HG03520 (cell line): ENCODE data around the gene TP63.
A peak's percentile ranks its signal among the peaks of the same experiment; 100 is the strongest.
"Not testable (repeated sequence)": the region's sequence is repeated elsewhere in the genome, so short reads cannot be mapped to it uniquely, and the experiment has no call there.

Source experiments
- ATAC-seq: cut with Tn5 transposase; IDR thresholded peaks from one replicate; pipeline ENCODE4 v1.9.1; 2021; ENCODE audit warnings: mild to moderate bottlenecking, moderate library complexity; ENCODE audit not compliant: unreplicated experiment

TP63 gene

DNA sequence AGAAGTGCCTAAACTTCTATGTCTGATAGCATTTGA, at the start of gene TP63:
TSS of gene TP63 (plus strand) at position 17 of the 36 bp plus-strand sequence. CDS start 127 bp downstream, outside the sequence.
- no peak for ATAC-seq

DNA sequence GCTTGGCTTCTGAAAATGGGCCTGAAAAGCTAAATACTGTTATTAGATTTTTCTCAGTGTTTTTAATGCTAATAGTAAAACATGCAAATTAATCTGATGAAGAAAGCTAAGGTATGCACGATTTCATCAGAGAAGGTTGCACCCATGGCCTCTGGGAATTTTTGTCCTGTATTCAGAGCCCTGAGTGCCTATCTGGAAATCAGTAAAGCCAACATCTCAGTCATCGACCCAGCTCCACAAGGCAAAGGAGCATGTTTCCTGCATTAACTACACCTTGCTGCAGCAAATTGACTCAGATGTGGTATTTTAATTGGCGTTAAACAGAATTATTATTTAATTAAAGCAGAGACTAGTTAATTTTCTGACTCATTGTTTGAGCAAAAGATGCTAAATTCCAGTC, 49.0 kb upstream of the TP63 start:
- ATAC-seq: no peak

DNA sequence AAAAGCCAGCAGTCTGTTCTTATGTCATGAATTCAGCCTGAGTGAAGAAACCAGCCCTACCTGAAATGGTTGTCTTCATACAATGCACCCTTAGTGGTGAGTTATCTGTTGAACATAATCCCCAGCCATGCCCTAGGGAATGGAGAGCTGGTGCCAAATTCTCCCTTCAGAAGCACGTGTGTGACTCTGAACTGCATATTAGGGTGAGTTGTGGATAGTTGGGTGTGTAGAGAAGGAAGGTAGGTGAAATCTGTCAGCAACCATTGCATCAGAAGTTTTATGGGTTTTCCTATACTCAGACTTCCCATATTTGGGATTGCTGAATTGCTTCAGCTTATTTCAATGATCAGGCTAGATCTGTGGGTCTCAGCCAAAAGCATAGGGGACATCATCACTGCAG, 46.5 kb upstream of the TP63 start:
- ATAC-seq: no peak

DNA sequence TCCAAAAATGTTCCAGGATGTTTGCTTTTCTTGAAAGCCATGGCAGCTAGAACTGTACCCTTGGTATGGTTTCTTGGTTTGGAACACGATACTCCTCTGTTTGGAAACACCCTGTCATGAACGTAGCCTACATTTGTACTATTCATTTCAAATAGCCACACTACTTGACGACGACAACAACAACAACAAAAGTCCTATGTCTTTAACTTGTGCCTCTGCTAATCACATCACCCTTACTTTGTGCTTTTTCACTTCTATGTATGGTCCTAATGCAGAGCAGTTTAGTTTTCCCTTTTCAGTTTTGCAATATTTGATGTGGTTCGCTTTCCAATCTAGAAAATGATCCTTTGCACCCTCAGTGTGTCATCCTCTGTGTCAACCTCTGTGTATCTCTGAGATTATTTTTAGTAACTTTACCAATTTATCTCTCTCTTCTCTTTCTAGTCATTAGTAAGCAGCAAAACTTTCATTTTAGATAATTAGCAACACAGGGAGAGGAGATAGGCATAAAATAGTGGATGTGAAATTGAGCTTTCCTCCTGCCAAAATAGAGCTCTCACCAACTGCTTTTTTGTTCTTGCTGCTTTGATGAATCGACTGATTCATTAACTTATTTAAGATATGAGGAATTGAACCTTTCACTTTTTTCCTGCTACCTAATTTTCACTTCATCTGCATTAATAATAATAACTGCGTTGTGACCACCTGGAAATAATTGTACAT, 44.1 kb upstream of the TP63 start:
- peak; percentile 76 for ATAC-seq

DNA sequence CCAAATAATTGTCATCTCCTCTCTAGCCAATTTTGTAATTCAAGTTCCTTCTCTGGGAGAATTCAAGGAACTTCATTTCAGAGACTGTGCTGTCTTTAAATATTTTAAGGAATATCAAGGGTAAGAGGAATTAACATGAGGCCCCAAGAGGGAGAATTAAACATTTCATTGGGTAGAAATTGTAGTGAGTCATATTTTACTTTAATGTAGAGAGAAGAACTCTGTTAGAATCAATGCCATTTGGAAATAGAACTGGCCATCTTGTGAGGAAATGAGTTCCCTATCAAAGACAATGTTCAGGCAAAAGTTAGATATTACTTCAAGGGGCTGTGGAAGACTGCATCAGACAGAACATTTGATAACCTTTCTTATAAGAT, 43.5 kb upstream of the TP63 start:
- ATAC-seq: no peak

DNA sequence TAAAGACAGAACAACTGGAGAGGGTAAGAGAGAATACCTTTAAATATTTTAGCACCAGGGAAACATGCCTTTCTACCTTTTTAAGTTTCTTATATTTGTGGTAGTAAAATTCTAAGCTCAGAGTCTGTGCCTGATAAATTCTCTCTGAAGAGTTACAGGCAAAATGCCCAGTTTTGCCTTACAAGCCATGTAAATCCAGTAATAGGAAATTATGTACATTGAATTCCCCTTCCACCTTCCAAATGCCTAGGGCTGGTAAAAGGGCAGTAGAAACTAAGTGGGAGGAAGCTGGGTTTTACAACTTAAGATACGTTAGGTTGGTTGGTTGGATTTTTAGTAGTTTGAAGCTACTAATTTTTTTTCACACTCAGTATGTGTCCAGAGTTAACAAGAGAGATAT, 43.1 kb upstream of the TP63 start:
- ATAC-seq: no peak

DNA sequence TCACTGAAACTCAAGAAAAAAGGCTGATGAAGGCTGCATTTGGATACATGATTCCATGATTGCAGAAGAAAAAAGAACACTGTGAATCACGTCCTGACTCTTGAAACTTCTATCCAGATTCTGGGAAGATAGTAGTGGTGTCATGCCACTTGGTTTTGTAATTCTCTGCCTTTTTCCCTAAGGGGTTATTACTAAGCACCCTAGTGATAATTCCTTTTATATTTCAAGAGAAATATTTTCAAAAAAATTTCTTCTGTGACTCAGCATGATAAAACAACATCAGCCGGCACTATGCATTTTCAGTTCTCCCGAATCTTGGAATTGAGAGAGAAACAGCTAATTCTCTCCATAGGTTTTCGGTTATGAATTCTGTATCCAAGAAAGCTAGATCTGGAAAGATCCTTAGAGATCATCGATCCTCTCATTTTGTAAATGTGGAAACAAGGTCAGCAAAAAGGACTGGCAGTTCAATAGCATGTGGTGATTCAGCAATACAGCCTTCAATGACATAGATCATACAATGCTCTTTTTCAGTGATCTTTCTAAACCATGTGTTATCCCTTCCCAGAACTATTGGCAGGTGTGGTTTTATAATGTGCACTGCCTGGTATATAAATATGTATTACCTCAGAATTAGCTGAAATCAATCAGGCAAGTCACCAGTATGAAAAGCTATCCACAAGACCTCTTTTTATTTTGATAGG, 42.6 kb upstream of the TP63 start:
- no peak for ATAC-seq

DNA sequence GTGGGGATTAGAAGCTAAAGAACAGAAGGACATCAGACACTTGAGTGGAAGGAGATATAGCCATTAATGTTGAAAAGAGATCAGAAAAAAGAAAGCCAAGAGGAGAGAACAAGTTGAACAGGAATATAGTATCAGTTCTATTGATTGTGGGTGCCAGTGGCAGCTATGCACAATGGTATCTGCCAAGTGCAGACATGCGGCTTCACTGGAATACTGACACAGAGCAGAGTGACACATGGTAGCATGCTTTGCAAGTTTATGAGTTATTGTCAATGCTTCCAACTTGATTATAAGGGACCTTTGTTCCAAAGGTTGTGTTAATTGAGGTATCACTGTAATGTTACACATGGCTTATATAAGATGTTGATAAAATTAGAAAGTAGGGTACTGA, 42.0 kb upstream of the TP63 start:
- ATAC-seq: no peak

DNA sequence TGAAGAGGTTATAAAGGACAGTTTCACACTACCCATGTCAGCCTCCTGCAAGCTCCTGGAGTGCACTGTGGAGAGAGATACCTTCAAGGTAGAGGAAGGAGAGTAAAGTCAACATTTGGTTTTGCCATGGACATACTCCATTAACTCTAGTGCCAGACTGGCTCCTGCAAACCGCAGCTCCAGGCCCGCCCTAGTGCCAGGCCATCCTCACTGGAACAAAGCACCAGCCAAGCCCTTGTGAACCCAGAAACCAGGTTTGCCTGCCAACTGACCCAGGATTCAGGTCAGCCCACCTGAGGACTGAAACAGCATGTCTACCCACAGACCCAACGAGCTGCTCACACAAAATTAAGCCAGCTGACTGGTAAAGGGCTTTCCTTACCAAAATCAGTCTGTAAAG, 41.0 kb upstream of the TP63 start:
- ATAC-seq: no peak

DNA sequence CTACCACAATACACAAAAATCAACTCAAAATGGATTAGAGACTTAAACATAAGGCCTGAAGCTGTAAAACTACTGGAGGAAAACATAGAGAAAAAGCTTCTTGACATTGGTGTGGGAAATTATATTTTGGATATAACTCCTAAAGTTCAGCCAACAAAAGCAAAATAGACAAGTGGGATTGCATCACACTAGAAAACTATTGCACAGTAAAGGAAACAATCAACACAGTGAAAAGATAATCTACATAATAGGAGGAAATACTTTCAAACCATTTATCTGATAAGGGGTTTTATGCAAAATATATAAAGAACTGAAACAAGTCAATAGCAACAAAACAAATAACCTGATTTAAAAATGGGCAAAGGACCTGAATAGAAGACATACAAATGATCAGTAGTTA, 37.6 kb upstream of the TP63 start:
- no peak for ATAC-seq

DNA sequence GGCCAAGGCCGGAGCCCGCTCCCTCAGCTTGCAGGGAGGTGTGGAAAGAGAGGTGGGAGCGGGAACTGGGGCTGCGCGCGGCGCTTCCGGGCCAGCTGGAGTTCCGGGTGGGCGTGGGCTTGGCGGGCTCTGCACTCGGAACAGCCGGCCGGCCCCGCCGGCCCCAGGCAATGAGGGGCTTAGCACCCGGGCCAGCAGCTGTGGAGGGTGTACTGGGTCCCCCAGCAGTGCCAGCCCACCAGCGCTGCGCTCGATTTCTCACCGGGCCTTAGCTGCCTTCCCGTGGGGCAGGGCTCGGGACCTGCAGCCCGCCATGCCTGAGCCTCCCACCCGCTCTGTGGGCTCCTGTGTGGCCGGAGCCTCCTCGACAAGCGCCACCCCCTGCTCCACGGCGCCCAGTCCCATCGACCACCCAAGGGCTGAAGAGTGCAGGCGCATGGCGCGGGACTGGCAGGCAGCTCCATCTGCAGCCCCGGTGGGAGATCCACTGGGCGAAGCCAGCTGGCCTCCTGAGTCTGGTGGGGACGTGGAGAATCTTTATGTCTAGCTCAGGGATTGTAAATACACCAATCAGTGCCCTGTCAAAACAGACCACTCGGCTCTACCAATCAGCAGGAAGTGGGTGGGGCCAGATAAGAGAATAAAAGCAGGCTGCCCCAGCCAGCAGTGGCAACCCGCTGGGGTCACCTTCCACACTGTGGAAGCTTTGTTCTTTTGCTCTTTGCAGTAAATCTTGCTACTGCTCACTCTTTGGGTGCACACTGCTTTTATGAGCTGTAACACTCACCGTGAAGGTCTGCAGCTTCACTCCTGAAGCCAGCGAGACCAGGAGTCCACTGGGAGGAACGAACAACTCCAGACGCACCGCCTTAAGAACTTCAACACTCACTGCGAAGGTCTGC, 34.9 kb upstream of the TP63 start:
- ATAC-seq: not testable (repeated sequence)

DNA sequence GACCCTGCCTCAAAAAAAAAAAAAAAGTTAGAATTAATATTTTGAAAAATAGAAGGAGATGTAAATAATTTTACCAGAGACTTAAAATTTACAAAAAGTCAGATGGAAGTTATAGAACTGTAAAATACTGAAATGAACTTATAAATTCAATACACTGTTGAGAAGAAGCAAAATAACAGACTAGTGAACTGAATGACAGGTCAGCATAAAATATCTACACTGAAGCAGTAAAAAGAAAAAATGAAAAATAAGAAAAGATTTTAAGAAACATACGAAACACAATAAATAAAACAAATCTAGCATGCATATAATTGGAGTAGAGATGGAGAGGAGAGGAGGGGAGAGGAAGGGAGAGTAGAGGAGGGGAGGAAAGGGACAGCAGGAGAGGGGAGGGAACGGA, 33.3 kb upstream of the TP63 start:
- ATAC-seq: no peak

DNA sequence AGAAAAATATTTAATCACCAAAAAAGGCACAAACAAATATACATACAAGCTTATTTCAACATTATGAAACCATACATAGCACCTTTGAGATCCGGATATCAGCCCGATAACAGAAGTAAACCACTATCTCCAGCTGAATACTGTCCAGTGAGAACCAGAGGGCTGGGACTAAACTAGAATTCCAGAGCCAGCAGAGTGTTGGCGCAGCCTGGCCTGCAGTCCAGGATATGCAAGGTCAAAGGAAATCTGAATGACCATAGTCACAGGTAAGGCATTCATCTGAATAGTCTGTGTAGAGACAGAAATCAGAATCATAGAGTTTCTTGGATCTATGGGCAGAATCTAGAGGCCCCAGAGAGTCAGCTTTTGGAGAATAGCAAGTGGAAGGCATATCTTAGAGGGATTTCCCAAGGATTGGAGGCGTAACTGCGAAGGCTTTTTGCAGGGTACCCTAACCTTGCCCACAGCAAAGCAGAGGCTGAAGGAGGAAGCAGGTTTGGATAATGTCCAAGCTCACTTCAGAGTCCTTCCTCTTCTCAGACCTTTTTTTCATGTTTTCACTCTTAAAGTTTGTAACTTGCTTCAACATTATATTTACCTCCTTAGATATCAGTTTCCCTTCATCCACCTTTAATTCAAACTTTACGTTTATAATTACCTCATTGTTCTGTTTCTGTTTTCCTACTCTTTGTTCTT, 32.5 kb upstream of the TP63 start:
- ATAC-seq: no peak

DNA sequence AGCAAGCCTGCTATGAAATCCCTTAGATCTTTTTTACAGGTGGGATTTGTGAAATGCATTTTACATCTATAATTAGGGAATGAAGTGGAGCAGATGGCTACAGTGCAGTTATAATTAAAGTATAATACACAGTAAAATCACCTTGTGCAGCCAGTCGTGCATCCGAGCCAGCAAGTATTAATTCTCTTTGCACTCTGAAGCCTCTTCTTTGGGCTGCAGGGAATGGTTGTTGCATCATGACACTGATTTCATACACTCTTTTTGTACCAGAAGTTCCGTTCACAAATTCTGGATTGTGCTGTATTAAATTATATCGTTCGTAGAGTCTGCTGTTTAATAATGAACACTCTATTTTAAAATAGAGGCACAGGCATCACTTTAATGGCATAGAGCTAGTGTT, 28.7 kb upstream of the TP63 start:
- ATAC-seq: no peak

DNA sequence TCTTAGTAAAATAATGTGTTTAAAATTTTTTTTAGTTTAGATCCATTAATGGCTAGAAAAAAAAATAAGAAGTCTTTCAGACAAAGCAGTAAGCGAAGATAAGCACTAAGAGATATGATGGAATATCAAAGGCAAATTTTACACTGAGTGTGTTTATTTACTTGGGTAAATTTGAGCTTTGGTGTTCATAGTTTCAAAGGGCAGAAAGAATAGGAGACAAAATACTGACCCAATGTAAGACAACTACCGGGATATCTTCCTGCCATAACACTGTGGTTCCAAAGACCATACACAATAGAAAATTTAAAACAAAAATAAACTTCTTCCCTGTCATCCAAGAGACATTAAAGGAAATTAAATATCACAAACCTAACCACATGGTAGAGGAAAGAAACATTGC, 25.5 kb upstream of the TP63 start:
- ATAC-seq: no peak

DNA sequence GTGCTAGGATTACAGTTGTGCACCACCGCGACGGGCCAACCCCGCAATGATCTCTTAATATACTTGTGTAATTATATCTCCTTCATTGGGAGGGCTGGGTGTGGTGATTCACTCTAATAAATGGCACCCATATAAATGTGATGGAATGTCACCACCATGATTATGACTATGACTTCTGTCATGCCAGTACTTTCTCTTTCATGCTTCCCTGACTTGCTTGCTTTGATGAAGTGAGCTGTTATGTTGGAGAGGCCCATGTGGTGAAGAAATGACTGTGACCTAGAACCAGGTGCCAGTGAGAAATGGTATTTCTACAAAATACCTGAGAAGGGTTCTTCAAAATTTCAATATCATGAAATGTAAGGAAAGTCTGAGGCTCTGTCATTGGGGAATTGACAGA, 24.4 kb upstream of the TP63 start:
- ATAC-seq: no peak

DNA sequence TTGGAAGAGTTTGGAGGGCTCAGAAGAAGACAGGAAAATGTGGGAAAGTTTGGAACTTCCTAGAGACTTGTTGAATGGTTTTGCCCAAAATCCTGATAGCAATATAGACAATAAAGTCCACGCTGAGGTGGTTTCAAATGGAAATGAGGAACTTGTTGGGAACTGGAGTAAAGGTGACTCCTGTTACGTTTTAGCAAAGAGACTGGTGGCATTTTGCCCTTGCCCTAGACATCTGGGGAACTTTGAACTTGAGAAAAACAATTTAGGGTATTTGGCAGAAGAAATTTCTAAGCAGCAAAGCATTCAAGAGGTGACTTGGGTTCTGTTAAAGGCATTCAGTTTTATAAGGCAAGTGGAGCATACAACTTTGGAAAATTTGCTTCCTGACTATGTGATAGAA, 18.5 kb upstream of the TP63 start:
- ATAC-seq: not testable (repeated sequence)

DNA sequence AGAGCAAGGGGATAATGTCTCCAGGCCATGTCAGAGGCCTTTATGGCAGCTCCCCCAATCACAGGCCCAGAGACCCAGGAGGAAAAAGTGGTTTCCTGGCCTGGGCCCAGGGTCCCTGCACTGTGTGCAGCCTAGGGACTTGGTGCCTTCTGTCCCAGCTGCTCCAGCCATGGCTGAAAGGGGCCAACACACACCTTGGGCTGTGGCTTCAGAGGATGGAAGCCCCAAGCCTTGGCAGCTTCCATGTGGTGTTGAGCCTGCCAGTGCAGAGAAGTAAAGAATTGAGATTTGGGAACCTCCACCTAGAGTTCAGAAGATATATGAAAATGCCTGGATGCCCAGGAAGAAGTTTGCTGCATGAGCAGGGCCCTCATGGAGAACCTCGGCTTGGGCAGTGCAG, 18.1 kb upstream of the TP63 start:
- no peak for ATAC-seq

DNA sequence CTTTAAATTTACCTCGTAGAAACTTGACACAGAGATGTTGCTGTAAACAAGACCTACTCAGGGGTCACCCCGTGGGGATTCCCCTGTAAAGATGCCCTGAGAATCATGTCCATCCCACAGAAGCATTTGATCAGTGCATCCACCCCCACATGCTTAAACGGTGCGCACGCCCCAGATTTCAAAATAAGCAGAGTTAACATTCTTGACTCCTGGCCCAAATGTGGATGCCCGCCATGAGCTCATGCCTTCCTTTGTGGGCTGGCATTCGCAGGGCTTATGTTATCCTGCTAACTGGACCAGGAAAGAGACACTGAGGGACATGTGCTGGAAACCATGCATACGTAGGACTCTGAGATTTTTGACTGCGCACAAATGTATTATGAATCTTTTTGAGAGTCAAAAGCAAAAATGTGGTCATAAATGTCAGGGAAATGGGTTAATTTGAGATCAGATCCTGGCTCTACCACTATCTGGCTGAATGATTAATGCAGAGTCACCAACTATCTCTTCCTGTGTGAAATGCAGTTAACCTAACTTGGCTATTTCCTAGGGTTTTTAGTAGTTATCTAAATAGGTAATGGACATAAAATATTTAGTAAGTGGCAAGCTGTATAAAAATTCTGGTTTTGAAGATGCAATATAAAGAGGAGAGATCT, 9.1 kb upstream of the TP63 start:
- ATAC-seq: no peak

DNA sequence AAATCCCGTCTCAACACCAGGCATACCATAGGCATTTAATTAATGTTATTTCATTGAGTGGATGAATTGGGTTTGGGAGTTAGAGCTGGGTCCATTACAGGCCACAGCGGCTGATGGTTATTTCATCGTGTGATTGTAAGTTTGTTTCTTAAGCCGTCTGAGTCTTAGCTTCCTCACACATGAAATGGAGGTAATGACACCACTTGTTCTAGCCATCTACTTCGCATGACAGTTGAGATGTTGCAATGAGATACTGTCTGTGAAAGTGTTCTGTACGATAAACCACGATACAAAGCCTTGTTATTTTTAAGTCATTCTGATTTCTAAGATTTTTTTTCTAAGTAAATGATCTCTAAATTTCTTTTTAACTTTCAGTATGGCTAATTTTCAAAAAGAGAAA, 8.6 kb upstream of the TP63 start:
- no peak for ATAC-seq

DNA sequence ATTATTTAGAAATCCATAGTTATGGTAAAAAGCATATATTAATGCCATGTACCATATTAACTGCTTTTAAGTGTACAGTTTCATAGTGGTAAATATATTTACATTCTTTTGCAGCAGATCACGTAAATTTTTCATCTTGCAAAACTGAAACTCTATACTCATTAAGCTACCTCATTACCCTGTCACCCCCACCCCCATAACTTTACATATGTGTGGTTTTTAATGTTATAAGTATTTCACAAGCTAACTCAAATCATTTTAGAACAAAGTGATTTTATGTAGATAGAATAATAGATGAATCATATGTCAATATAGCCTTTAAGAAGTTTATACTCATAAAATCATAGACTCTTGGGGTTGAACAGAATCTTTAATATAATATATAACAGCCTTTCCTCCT, 7.1 kb upstream of the TP63 start:
- ATAC-seq: no peak
